IPS-NIHi7 (cell line): Measurements from ENCODE around the gene CALML6.

Experiments
- DNase-seq: peaks from one replicate; pipeline ENCODE4 v3.0.0; 2012; ENCODE audit warnings: mixed read lengths; ENCODE audit errors: extremely low spot score

CALML6 gene

DNA sequence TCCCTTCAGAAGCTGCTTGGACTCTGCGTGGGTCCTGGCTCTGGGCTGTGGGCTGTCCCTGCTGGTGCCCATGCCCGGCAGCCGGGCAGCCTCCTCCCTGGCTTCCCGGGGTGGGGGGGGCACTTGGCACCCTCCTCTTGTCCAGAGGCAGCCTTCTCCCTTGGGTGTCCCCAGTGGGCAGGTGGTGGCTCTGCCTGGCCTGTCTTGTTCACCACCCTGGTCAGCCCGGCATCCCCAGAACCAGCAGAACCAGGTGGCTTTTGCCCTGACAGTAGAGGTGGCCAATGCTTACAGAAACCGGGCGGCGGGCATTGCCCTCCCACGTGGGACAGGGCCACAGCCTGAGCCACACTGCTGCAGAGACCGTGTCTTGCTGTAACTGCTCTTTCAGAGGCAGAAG lies 50.5 kb downstream of the CALML6 start:
- no peak for DNase-seq

DNA sequence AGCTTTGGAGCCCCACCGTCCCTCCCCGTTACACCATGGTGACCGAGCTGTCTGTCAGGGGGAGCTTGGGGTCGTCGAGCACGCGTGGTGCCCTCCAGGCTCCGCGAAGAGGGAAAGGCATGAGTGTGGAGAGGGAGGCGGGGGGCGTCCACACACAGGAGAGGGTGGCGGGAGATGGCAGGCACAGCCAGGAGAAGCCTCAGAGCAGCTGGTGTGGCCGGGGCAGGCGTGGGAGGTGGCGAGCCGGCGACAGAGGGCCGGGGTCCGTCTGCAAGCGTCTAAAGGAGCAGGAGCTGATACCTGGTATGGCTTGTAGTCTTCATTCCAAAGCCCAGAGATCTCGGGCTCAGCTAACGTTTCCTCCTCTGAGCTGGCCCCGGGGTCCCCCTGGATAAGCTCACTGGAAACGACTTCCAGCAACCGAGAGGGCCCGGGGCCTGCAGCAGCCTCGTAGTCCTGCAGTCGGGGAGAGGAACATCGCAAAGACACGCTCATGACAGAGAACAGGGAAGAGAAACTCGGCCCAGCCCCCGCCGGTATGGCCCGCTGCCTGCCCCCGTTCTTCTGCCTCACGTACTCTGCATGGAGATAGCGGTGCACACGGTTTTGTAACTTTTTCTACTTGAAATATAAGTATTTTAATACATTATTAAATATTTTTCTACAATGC lies 51.1 kb downstream of the CALML6 start:
- no peak for DNase-seq
